GM19324 (cell line): ENCODE measurements around the gene B3GAT1.

Experiments used
- ATAC-seq: cut with Tn5 transposase; IDR thresholded peaks from one replicate; pipeline ENCODE4 v1.9.1; 2021; ENCODE audit warnings: mild to moderate bottlenecking, moderate library complexity; ENCODE audit not compliant: unreplicated experiment, low FRiP score

B3GAT1 gene

DNA sequence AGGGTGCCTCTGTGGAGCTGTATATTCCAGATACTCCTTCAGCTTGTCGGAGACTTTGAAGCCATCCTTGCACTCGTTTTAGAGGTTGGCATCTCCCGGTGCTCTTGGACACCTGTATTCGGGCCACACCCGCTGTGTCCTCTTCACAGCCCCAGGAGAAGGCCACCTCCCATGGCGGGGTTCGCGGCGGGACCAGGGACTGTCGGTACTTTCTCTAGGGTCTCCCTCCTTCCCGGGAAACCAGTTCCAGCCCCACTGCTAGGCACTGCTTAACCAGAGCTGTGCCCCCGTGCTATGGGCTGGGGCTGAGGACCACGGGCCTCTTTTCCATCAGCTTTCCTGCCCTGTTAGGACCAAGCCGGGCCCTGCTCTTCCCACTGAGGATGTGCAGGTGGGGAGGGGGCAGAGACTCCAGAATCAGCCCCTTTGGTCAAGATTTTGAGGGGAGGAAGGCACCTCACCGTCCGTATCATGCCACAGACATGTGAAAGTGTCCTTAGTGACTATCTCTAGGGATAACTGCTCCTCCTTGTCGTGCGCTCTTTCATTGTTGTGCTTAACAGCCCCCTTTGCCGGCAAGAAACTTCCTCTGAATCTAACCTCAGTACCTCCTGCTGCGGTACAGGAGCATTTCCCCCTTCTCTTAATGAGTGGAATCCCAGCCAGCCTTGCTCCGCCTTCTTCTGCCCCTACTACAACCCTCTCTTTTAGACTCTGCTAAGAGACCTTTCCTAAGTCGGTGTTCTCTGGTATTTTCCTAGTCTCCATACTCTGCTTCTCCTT is 1.2 kb upstream of the B3GAT1 start:
- no peak for ATAC-seq

- ATAC-seq: no peak
These were observed 1.3 kb downstream of the B3GAT1 start for GRCh38 chr11:134410766-134411165.

DNA sequence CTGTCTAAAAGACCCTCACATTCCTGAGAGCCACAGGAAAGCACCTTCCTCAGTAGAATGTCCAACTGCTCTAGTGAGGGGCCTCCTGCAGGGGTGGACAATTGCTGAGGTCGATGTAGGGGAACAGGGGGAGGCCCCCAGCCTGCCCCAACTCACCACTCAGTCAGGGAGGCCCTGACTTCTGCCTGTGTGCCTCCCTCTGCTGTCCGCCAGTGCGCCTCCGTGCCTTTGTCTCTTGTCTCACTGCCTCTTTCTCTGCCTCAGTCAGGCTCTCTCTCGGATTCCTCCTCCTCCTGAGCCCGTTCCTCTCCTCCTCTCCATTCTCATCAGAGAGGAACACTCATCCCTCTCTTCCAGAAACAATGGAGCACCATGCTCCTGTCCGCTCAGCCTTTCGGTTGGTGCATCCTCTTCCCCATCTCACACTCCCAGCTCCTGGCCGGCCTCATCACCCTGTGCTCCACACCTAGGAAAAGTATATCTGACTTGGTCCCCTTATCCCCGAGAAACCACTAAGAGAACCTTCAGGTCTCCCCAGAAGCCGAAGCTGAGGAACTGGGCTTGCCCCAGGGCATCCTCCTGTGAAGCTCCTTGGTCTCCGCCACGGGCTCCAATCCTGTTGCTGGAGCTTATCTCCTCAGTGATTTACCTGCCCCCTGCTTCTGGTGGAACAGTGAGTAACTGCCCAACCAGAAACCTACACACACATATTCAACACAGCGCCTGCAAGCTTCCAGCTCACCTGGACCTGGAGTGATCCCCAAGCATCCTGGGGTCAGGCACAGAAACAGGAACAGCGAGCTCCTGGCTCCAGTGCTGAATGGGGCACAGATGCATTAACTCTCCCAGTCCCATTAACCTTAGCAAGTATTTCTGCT is 2.3 kb downstream of the B3GAT1 start:
- ATAC-seq: no peak

DNA sequence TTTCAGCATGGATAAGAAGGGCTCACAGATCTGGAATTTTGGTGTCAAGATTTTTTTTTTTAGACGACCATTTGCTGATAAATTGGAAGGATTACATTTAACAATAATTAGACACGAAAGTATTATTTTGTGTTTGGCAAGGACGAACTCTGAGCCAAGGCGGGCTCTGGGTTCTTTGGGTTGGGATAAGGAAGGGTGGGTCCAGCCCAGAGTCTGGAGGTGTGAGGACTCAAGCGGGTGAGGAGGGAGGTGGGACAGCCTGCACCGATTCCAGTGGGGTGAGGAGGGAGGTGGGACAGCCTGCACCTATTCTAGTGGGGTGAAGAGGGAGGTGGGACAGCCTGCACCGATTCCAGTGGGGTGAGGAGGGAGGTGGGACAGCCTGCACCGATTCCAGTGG is 4.1 kb downstream of the B3GAT1 start:
- no peak for ATAC-seq

DNA sequence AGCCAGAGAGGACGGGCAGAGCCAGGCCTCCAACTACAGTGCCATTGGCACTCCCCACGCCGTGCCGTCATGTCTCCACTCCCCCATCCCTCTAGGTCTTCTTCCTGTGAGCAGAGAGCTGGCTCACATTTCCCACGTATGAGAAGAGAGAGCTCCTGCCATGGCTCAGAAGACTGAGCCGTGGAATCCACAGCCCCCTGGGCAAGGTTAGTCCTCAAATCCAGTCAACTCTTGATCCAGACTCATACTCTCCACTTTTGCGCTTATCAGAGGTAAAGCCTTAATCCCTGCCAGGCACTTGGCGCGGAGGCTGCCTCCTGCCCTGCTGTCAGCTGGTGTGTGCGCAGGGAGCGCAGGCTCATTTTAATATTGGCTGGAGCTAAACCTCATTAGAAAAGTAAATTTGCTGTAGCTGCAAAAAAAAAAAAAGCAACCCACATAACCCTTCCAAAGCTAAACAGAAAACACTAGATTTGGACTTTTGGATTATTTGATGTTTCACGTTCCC is 4.7 kb downstream of the B3GAT1 start:
- no peak for ATAC-seq

DNA sequence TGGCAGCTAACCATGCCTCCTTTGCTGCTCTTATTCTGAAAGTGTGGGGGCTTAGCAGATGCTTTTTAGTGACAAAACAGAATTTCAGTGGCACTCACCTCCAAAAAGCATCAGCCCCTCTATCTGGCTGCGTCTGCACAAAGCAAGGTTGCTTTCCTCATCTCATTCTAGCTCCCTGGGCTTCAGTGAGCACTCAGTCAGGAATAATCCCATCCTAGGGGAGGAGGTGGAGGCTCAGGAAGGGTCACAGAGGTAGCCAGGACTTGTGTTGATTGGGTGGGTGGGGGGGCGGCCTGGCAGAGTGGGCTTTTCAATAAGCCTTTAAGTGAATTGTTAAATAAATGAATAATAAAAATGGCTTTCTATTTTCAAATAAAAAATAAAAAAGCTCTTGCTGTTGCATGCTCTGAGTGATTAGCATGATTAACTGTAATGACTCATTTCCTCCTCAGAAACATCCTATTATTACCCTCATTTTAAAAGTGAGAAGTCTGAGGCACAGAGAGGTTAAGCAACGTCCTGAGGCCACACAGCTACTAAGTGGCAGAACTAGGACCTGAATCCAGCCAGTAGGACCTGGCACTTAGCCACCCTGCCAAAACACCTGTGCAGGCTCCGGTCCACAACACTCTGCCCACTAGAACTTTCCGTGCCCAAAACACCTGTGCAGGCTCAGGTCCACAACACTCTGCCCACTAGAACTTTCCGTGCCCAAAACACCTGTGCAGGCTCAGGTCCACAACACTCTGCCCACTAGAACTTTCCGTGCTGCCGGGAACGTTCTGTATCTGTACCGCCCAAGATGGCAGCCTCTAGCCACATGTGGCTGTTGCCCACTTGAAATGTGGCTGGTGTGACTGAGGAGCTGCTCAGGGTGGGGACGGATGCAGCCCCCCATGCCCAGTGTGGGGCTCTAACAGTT is 5.5 kb downstream of the B3GAT1 start:
- no peak for ATAC-seq

GRCh38 chr11:134405841-134406240 is 6.2 kb downstream of the B3GAT1 start:
- ATAC-seq: no peak

DNA sequence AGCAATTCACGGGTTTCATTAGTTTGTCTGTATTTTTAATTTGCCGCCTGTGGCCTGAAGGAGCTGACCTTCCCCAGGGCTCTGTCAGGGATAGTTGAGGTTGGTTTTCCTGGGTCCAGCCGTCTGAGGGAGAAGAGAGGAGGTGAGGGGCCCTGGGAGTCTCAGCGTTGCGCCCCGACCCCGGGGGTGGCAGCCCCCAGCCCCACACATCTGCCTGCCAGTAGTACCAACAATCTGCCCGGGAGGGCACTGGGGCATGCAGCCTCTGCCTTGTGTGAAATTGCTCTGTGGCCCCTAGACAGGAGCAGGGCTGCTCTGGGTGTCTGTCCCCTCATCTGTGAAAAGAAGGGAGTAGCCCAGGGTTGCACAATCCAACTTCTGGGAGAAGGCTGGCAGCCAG is 6.6 kb downstream of the B3GAT1 start:
- no peak for ATAC-seq

GRCh38 chr11:134404575-134405341 is 7.3 kb downstream of the B3GAT1 start:
- ATAC-seq: no peak

DNA sequence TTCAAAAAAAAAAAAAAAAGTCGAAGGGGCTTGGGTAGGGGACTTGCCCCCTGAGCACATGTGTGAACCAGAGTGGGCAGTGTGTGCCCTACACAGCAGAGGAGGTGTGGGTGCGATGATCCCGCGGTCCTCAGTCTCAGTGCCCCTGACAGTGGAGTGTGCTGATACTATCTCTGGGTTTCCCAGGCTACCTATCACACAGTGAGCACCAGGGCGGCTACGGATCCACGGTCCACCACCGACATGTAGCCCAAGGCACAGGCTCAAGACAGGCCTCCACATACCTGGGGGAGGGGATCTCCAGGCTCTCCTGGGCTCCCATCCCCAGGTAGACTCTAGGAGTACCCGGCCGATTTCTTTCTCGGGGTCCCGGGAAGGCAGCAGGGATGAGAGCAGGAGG is 9.1 kb downstream of the B3GAT1 start:
- ATAC-seq: no peak

GRCh38 chr11:134401825-134402809 is 9.9 kb downstream of the B3GAT1 start:
- ATAC-seq: no peak

- no peak for ATAC-seq
These were observed 12.0 kb downstream of the B3GAT1 start for GRCh38 chr11:134399996-134400395.

- ATAC-seq: no peak
These were observed 12.8 kb downstream of the B3GAT1 start for GRCh38 chr11:134399293-134399654.

DNA sequence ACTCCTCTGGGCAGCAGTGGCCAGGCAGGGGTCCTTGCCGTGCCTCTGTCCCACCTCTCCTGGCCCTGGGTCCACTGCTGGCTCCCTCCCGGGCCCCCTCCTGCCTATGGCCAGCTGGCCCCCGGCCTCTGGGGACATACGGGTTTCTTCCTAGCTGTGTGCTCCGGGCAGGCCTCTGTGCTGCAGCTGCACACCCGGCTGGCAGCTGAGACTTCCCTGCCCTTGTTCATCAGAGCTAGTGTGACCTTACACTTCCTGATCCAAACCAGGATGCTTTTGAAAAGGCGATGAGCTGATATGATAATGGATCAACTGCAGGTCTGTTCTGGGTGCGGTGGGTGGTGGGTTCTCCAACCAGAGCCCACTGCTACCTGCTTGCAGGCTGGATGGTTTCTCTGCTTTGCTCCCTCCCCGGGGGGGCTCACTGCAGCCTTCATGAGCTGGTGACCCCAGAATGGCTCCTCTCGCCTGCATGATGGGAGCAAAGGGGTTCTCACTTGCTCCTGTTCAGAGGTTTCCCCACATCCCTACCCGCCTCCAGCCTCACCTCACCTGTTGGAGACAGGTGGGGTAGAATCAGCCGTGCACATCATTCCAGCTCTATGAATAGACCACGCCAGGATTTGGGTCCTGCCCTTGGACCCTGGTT is 13.3 kb downstream of the B3GAT1 start:
- no peak for ATAC-seq

DNA sequence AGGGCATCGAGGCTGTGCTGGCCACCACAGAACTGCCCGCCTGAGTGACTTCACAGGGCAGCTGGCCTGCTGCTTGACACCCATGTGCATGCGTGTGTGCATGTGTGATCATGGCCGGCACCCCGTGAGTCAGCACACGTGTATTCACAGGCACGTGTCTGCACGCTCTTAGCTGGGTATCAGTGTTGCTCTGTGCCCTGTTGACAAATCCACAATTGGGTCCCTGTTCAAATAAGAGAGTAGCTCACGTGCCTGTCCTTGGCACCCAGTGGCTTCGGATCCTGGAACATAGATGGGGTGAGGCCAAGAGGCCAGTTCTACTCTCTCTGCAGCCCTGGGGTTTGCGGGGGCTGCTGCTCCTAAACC is 14.0 kb downstream of the B3GAT1 start:
- ATAC-seq: no peak

DNA sequence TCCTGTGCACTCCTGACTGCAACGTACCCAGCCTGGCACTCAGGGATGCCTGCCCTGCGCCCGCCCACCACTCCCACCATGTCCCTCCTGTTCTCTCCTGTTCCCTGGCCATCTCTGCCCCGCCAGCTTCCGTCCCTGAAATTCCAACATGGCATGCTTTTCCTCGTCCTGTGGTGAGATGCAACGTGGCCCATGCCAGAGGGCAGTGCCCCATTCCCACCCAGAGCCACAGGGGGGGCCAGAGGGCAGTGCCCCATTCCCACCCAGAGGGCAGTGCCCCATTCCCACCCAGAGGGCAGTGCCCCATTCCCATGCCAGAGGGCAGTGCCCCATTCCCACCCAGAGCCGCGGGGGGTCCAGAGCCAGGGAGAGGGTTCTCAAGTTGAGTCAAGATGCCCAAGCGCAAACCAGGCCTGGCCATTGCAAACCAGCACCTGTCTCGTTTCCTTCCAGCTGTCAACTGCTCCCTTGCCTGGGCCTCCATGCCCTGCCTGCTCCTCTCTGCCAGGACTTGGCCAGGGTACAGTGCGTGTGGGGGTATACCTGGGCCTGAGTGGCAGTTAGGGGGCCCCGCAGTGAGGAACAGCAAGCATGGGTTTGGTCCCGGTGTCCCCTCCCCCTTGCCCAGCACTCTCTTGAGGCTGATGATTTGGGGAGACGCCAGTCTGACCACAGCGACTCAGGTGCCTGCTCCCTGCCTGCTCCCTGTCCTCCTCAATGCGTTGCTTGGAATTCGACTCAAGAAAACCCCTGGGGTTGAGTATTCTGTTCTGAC is 14.6 kb downstream of the B3GAT1 start:
- ATAC-seq: no peak

DNA sequence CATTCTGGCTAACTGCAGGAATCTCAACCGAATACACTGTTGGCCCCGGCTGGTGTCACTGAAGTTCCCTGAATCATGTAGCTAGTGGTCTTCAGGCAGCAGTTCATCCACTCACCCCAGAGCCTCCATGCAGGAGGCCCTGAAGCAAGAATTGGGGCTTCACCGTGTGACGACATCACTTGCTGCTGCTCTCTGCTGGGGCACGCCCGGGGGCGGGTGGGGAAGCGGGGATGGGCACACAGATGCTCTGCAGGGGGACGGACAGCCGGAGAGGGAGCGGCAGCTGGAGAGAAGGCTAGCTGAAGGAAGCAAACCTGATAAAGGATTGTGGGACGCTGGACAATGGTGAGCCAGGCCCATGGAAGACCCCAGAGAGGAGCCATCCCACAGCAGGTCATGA is 17.0 kb downstream of the B3GAT1 start:
- ATAC-seq: no peak

DNA sequence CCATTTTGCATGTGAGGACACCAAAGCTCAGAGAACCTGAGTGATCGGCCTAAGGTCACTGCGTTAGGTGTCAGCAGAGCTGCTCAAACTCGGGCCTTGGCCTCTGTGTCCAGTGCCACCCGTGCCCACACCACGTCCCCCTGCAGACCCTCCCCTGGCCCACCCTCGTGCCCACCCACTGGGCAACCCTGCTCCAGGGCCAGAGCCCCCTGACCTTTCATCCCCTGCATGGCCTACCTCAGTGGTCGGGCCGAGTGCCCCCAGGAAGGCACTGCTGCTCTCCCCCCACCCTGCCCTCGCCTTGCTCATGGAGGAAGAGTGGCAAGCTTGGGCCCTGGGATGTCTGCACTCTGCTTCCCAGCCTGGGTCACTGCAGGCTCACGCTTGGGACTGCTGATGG is 17.7 kb downstream of the B3GAT1 start:
- ATAC-seq: no peak
